ENCODE results near the gene DNAI1. TPM values are rescaled to one million over a fixed set of nuclear protein-coding genes. Genes with fewer than 3 reads are reported as not detected.

Gene DNAI1
- polyA plus RNA-seq, 1 of the 3 experiments (the other 2 are of a cell fraction), result 0.46 TPM

DNA sequence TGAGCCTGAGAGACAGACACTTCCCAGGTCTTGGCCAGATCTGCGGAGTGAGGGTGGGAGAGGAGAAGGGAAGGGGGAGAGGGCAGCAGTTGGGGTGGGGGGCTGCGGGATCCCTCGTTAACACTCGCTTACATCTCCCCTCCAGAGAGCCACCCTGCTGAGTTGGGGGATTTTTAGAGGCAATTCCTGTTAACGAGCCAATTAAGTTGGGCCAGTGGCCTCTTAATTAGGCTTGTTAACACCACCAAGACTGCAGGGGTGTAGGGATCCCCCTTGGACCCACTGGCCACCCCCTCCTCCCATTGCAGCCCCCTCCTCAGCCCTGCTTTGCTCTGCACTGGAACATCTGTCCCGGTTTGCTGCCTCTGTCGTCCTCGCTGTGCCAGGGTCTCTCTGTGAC is 107.3 kb downstream of the DNAI1 start:
- DNase-seq, result no peak
- Histone ChIP-seq H3F3A (replicated peaks; ENCODE audit: insufficient read depth) (no peaks in the 10 kb centered on the region), H3K27me3 (ENCODE audit: insufficient read depth) (no peaks in the 10 kb centered on the region; the same call in 1 of the 2 replicates), H2AFZ (ENCODE audit: low read depth) (no peak overlapping the region), H3K4me1 (ENCODE audit: control insufficient read depth in 1 of 2, insufficient read depth in 2 of 2, low read depth in 1 of 2, low read length in 1 of 2) (peaks cover 0 to 70% of the 10 kb centered on the region in 2 experiments; a peak in 2 of 4 replicates), H3K79me2 (ENCODE audit: insufficient read depth) (no peaks in the 10 kb centered on the region), H3K9me3 (no peaks in the 10 kb centered on the region), H3K9ac (no peak overlapping the region), H3K27ac (ENCODE audit: low read depth in 2 of 2, low read length in 1 of 2) (peak overlapping the region in 1 of 2 experiments; percentile 94; a peak in 1 of 4 replicates), H3K9me2 (no peaks in the 10 kb centered on the region), H3K4me2 (no peak overlapping the region), H4K20me1 (ENCODE audit: insufficient read depth) (no peaks in the 10 kb centered on the region), H3K36me3 (replicated peaks in 1 of 2; ENCODE audit: control insufficient read depth in 1 of 2, insufficient read depth in 2 of 2, low read length in 1 of 2) (no peaks in the 10 kb centered on the region), H3K4me3 (ENCODE audit: low read depth in 2 of 2, low read length in 1 of 2) (no peak overlapping the region)
- 79% methylated on average over 8 of the region's 8 CpGs for WGBS (ENCODE audit: low lambda C conversion rate)
- no peak for TF ChIP-seq ZBTB33 (IDR thresholded peaks at IDR 0.05; ENCODE audit: borderline replicate concordance, low read depth)
- no peak for TF ChIP-seq GABPA (IDR thresholded peaks at IDR 0.05; ENCODE audit: low read depth)
- no peak for TF ChIP-seq MEF2A (IDR thresholded peaks at IDR 0.05; ENCODE audit: borderline replicate concordance, low read depth)
- TF ChIP-seq RXRA (IDR thresholded peaks at IDR 0.05; ENCODE audit: borderline replicate concordance, low read depth), result no peak
- no peak for TF ChIP-seq NFIC (IDR thresholded peaks at IDR 0.05; ENCODE audit: borderline replicate concordance)
- no peak for TF ChIP-seq JUND (IDR thresholded peaks at IDR 0.05)
- no peak for TF ChIP-seq EZH2phosphoT487 (IDR thresholded peaks at IDR 0.05; ENCODE audit: borderline replicate concordance, low read depth)
- no peak for TF ChIP-seq PBX3 (IDR thresholded peaks at IDR 0.05)
- no peak for TF ChIP-seq RCOR1 (IDR thresholded peaks at IDR 0.05; ENCODE audit: low read length)
- TF ChIP-seq, protein P1, sequence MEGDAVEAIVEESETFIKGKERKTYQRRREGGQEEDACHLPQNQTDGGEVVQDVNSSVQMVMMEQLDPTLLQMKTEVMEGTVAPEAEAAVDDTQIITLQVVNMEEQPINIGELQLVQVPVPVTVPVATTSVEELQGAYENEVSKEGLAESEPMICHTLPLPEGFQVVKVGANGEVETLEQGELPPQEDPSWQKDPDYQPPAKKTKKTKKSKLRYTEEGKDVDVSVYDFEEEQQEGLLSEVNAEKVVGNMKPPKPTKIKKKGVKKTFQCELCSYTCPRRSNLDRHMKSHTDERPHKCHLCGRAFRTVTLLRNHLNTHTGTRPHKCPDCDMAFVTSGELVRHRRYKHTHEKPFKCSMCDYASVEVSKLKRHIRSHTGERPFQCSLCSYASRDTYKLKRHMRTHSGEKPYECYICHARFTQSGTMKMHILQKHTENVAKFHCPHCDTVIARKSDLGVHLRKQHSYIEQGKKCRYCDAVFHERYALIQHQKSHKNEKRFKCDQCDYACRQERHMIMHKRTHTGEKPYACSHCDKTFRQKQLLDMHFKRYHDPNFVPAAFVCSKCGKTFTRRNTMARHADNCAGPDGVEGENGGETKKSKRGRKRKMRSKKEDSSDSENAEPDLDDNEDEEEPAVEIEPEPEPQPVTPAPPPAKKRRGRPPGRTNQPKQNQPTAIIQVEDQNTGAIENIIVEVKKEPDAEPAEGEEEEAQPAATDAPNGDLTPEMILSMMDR (IDR thresholded peaks at IDR 0.05), result no peak
- no peak for TF ChIP-seq FOXJ3 (CRISPR knock-in tag; IDR thresholded peaks at IDR 0.05)
- no peak for TF ChIP-seq CHD2 (IDR thresholded peaks at IDR 0.05; ENCODE audit: low read length, partially characterized antibody)
- no peak for TF ChIP-seq FOSL2 (IDR thresholded peaks at IDR 0.05; ENCODE audit: borderline replicate concordance, low read depth)
- no peak for TF ChIP-seq EP300 (IDR thresholded peaks at IDR 0.05; ENCODE audit: borderline replicate concordance in 1 of 2, low read depth in 1 of 2, low read length in 1 of 2)
- TF ChIP-seq TCF12 (IDR thresholded peaks at IDR 0.05), result no peak
- no peak for TF ChIP-seq SMC3 (IDR thresholded peaks at IDR 0.05; ENCODE audit: low read depth, low read length)
- TF ChIP-seq FOXM1 (IDR thresholded peaks at IDR 0.05; ENCODE audit: low read depth), result no peak
- no peak for TF ChIP-seq TEAD4 (IDR thresholded peaks at IDR 0.05; ENCODE audit: borderline replicate concordance, insufficient read depth)
- TF ChIP-seq REST (IDR thresholded peaks at IDR 0.05; ENCODE audit: low read depth, low read length), result no peak
- ChIA-PET CTCF (interaction anchor here (0.7 to 5.9 kb wide), 4 partner anchors 11 to 26 kb away, joined by 3 to 59 read pairs (median 7); no protein-coding TSS in a partner anchor), POLR2A (no interaction called here)
